ENCODE measurements around the gene MPC1L.
A peak's percentile ranks its signal among the peaks of the same experiment; 100 is the strongest.

MPC1L gene

DNA sequence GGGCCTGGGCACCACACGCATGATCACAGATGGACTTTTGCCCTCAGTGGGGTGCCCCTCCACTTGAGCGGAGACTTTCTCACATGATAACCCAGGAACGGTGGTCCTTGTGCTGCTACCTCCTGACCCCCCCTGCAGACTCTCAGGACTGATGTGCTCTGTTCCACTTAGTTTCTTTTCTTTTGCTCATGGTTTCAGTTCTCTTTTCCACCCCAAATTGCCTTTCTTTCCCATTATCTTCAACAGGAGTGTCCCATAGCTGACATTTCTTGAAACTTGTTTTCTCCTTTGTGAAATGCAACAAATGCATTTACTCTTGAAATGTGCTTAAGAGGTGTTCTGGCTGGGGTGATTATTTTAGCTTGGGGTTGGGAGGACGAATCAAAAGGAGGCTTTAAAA lies 9.0 kb downstream of the MPC1L start:
- DNase-seq (no peak), ATAC-seq (no peak)

DNA sequence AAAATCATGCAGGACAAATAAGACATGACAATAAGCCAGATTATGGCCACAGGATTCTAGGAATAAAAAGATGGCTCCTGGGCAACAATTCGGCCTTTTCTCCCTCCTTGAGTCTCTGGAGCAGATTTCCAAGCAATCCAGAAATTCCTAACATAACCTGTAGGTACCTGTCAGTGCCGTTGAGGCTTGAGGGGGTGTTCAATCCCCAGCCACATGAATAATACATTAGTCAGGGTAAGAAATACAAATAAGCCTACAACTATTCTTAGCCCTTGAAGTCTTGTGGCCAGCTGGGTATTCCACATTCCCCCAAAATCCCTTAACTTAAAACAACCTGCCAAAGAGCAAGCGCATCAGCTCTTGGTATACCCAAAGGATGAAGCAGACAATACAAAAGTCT lies 14.5 kb downstream of the MPC1L start:
- DNase-seq (no peak), ATAC-seq (no peak)

DNA sequence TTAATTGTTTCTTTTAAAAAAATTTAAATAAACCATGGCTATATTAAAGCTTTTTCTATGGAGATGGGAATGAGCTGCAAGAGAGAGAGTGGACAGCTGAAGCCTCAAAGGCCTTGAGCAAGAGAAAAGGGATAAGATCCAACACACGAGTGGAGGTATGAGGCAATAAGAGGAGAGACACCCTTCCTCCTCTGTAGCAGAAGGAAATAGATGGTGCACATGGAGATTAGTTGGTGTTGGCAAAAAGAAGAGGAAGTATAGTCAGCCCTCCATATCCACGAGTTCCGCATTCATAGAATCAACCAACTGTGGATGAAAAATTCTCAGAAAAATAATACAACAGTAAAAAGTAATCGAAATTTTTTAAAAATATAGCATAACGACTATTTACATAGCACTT lies 20.9 kb downstream of the MPC1L start:
- no peak for ATAC-seq
- no peak for DNase-seq

DNA sequence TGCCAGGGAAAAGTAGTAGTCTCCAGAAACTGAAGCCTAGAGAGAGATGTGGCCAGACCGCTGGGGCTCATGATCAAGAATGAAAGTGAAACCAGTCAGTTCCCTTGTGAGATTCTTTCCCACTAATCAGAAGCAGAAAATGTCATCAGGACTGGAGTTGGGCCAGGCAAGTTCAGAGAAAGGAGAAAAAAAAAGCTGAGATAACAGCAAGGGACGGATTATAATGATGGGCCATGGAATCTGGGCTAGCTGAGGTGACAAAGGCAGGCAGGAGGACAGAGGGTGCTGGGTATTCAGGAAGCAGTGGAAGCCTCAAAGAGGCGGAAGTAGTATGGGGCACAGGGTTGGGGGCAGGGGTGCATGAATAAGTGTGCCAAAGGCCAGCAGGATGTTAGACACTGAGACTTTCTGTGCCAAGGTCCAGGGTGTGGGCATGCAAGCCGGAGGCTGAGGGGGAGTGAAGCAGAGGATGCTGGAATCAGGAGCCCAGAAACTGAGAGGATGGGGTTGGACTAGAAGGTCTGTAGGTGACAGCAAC lies 21.7 kb downstream of the MPC1L start:
- peak; percentile 37 for DNase-seq
- ATAC-seq: peak; percentile 60

DNA sequence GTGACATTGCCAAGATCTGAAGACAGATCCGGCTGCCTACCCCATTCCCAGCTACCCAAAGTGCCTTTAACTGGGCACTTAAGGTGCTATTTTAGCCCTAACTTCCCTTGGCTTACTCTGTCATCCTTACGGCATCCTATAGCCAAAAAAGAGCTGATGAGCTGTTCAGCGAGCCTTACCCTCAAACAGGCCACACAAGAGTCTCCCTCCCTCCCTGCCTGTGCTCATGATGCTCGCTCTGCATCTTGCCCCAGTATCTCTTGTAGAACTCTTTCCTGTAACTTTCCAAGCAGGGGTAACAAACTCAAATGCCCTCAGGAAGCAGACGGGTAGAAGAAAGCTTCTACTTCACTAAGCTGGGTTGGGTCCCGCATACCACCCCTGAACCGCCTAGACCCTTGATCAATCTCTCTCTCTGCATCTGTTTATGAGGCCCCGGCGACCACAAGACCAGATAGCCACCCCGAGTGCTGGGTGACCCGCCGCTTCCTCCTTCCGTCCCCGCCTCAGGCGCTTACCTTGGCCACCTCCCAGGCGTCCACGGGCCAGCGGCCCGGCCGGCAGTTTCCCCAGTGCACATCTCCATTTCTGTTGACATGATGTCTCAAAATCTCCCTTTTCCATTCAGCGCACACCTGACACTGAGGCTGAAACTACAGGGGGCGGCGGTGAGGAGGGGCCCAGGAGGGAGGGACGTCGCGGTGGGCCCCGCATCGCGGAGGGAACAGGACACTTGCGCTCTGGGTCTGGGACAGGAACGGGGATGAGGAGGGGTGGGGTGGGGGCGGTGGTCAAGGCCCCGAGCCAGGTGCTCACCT lies 23.5 kb downstream of the MPC1L start:
- peak; percentile 33 for DNase-seq
- peak; percentile 25 for ATAC-seq

DNA sequence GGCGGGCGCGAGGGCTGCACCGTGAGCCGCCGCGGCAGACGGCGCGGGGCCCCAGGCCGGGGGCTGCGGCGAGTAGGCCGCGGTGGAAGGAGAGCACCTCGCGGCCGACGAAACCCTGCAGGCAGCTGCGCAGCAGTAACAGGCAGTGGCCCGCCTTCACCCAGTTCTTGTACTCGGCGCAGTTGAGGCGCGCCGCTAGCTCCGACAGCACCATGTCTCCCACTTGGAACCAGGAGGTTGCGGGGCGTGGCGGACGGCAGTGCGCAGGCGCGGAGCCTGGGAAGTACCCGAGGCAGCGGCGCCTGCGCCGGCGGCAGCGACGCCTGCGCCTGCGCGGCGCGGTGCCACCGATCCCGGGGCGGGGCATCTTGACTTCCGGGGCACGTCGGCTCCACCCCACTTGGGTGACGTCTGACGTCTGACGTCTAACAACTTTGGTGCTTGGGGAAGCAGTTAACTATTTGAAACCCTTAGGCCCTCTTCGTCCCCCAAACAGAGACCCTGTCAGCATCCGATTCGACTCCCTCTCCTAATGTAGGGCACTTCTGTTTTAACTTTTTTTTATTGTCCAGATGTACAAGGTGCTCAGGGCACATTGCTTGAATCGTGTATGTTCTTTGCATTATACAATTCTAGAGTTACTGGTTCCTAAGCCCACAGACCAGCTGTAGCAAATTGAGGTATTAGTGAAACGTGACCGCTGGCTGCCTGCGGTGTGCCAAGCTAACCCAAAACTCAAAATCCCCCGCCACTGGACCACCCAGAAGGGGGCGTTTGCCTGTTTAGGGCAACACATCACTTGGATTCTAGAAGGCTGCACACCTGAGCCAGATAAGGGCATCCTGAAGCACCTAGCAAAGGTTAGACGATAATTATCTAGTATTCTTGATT lies 24.3 kb downstream of the MPC1L start, which contains the start of gene CXorf38:
TSS of gene CXorf38 (minus strand) at position 255 of the 891 bp plus-strand sequence. CDS start at position 214, 41 bp downstream.
- peak; percentile 90 for DNase-seq
- ATAC-seq: peak; percentile 77

DNA sequence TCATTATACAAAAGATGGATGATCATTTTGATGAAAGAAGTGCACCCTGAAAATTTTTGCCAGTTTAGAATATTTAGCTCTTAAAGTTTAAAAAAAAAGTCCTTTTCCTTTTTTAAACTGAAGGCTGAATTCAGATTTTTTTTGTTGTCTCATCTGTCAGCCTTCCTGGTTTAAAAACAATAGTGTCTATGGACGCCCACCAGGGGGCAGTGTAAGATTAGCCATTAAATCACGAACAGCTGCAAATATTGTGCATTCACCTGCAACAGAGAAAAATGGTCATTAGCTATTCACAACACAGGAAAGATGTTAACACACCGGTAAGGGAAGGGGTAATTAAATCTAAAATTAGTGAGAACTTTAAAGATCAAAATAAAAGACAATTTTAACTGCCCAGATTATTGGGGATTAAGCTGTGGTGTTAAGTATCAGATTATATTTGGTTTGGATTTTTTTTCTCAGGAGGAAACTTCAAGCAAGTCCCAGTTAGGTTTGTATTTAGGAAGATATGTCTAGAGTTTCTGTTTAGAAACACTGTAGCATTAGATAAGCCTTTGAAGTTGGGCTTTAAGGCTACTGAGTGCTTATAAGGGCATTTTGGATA lies 28.5 kb downstream of the MPC1L start:
- DNase-seq: peak; percentile 68
- ATAC-seq: no peak

DNA sequence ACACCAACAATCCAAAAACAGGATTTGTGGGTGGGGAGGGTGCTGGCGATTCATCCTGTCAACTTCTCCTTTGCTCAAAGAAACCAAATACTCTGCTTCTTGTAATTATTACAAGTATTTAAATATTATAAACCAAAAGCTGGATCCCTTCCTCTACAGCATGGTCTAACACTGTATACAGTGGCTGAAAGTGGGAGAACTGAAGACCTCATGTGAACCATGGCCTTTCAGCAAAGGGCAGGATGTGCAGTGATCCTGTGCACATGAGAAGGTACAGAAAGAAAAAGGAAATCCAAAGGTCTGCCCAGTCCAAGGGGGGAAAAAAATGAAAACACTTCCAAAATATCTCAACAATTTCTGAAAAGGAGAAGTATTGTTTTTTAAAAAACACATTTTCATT lies 29.4 kb downstream of the MPC1L start:
- DNase-seq (no peak), ATAC-seq (no peak)

DNA sequence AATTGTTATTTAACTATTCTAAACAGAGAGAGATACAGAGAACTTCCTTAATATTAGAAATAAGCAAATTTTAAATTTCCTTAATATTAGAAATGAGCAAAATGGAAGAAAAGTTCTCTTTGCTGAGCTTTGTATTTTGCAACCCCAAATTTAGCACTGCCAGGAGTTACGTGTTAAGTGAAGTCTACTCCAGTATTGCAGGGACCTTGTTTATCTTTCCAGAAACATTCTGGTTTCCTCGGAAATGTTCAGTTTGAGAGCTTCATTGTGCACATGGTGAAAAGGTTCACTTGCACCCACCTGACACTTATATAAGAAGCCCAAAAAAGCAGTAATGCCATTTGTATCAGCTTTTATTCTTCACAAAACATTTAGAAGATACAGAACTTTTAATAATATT lies 30.3 kb downstream of the MPC1L start:
- ATAC-seq: no peak
- DNase-seq: no peak

DNA sequence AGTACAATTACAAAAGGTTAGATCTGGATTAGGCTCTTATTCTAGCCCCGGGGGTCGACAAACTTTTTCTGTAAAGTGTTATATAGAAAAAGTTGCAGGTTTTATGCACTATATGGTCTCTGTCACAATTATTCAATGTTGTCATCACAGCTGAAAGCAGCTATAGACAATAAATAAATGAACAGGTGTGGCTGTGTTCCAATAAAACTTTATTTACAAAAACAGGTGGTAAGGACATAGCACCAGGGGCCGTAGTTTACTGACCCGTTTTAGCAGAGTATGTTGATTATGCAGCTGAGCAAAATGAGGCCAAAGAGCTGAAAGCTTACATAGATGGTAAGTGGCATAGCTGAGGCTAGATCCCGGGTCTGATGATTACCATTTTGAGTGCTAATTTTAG lies 37.2 kb downstream of the MPC1L start:
- no peak for ATAC-seq
- DNase-seq: no peak

DNA sequence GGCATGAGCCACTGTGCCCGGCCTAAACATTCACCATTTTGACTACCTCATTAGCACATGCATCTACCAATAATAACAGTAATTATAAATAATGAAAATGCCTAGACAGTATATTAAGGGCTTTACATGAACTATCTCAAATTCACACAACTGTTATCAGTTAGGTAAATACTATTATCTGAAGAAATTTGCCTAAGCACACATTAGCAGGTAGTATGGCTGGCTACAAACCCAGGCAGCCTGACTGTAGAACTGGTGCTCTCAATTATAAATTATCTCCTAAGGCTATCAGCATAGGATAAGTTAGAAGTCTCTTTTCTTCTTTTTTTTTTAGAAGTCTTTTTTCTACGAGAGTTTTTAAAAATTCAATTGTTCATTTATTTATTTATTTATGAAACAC lies 38.3 kb downstream of the MPC1L start:
- no peak for DNase-seq
- ATAC-seq: no peak

DNA sequence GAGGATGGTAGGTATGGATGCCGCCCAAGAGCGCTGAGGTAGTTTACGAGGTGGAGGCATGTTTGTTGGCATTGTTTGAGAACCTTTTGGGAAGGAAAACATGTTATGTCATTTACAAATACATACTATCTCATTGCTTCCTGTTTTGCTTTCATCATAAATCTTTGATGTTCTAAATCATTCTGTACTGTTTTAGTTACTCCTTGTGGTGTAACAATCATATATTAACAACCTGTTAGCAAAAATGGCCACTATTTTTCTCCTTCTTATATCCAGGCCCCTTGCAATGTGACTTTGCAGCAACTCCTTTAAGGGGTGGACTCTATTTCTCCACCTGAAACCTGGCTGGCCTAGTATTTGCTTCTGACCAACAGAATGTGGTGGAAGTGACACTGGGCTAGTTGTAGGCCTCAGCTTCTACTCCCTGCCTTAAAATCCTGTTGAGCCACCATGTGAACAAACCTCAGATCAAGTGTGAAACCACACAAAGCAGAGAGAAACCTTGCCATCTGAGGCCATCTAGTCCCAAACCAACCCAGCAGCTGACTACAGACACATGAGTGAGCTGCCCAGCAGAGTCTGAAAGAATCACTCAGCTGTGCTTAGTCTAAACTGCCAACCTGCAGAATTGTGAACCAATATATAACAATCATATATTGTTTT lies 40.0 kb downstream of the MPC1L start:
- no peak for ATAC-seq
- no peak for DNase-seq

DNA sequence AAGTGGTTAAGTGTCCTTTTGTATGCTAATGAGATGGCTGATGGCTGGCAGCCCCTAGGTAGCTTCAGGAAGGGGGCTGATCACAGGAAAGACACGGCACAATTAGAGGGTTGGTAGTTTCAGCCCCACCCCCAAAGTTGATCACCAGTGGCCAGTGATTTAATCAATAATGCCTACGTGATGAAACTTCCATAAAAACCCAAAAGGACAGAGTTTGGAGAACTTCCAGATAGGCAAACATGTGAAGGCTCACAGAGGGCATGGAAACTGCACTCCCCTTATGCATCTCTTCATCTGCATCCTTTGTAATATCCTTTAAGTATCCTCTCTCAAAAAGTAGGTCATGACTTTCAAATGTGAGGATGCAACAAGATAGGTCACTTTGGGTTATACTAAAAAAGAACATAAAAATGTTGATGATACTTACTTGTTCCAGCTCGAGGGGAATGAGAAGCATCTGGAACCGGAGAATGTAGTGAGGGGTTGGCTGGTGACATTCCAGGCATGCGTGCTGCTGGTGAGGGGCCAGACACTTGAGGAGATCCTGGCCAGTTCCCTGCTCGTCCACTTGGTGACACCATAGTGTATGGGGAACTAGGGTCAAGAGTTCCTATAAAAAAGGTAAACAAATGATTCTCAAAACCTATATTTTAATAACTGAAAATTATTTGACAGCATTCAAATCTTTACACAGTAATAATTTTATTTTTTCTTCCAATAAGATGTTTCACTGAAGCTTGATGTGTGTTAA lies 40.8 kb downstream of the MPC1L start:
- DNase-seq (no peak), ATAC-seq (no peak)

DNA sequence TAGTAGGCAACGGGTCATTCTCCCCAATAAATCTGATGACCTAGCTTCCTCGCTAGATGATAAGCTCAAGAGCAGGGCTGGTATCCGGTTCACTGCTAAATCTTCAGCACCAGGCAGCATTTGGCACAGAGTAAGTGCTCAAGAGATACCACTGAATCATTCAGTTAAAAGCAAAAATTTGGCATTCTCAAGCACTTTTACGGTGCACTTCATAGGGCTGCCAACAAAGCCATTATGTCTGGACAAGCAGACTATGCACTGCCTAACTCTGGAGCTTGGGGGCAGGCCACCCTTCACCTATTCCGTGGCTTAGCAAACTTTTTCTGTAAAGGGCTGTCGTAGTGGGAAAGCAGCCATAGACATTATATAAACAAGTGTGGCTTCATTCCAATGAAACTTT lies 47.9 kb downstream of the MPC1L start:
- no peak for DNase-seq
- no peak for ATAC-seq

Measured in stimulated activated naive CD8-positive, alpha-beta T cell treated with anti-CD3 and anti-CD28 coated beads, Interleukin-15, Interleukin-2, amounts not matched to agents 100 U/mL and 50 U/mL, for 24 hours (primary cell).